HEK293 (cell line): ENCODE results near the gene NOX3.

Experiments
- BCL11A ChIP-seq: fragments of 450-650 bp; formaldehyde crosslinking; IDR thresholded peaks from 2 replicates; pipeline ENCODE4 v1.5.1; 2016; ENCODE audit warnings: low read depth, missing biosample characterization, missing genetic modification characterization
- CTCF ChIP-seq: fragments of 450-650 bp; formaldehyde crosslinking; IDR thresholded peaks from 2 replicates; pipeline ENCODE4 v1.5.1; 2016; ENCODE audit warnings: missing biosample characterization, missing genetic modification characterization
- MEIS1 ChIP-seq: sonication (generic); formaldehyde crosslinking; IDR thresholded peaks from 2 replicates; pipeline ENCODE4 v1.8.1; 2022; ENCODE audit warnings: missing genetic modification reagents, mild to moderate bottlenecking, borderline replicate concordance
- PRDM10 ChIP-seq: fragments of 450-650 bp; formaldehyde crosslinking; IDR thresholded peaks from 2 replicates; pipeline ENCODE4 v1.5.1; 2016; ENCODE audit warnings: missing biosample characterization, missing genetic modification characterization
- ZBTB8A ChIP-seq: fragments of 450-650 bp; formaldehyde crosslinking; IDR thresholded peaks from 2 replicates; pipeline ENCODE4 v1.5.1; 2016; ENCODE audit warnings: missing biosample characterization, missing genetic modification characterization
- ZNF24 ChIP-seq: fragments of 450-650 bp; formaldehyde crosslinking; IDR thresholded peaks from 2 replicates; pipeline ENCODE4 v1.5.1; 2016; ENCODE audit warnings: missing biosample characterization, missing genetic modification characterization
- ZNF274 ChIP-seq, 2 experiments: fragments of 200-500 bp in 1 of 2; fragments of 450-650 bp in 1 of 2; sonication (Bioruptor generic) in 1 of 2; formaldehyde crosslinking in 1 of 2; IDR thresholded peaks; 2 replicates each; pipeline versions ENCODE4 v1.5.1 to v1.6.1; 2014 to 2016; ENCODE audit warnings: borderline replicate concordance in 1 of 2, inconsistent platforms in 1 of 2, low read length in 1 of 2, missing biosample characterization in 1 of 2, missing genetic modification characterization in 1 of 2
- ZNF292 ChIP-seq: fragments of 450-650 bp; formaldehyde crosslinking; IDR thresholded peaks from 2 replicates; pipeline ENCODE4 v1.5.1; 2016; ENCODE audit warnings: low read depth, missing biosample characterization, missing genetic modification characterization, borderline replicate concordance
- ZNF362 ChIP-seq: fragments of 450-650 bp; formaldehyde crosslinking; IDR thresholded peaks from 2 replicates; pipeline ENCODE4 v1.5.1; 2016; ENCODE audit warnings: missing biosample characterization, missing genetic modification characterization
- ZNF398 ChIP-seq: fragments of 450-650 bp; formaldehyde crosslinking; IDR thresholded peaks from 2 replicates; pipeline ENCODE4 v1.5.1; 2017; ENCODE audit warnings: missing biosample characterization, missing genetic modification characterization
- ZNF549 ChIP-seq: fragments of 450-650 bp; IDR thresholded peaks from 2 replicates; pipeline ENCODE4 v1.5.1; 2018; ENCODE audit warnings: missing biosample characterization, missing genetic modification characterization, mild to moderate bottlenecking, inconsistent platforms, moderate library complexity
- TF ChIP-seq, protein P1 (sequence below): sonication (generic); formaldehyde crosslinking; IDR thresholded peaks from 2 replicates; pipeline ENCODE4 v1.8.1; 2022; ENCODE audit warnings: mild to moderate bottlenecking, moderate library complexity, missing genetic modification reagents

- TF ChIP-seq CTCF (tag by site-specific recombination), result no peak
- no peak for TF ChIP-seq MEIS1
- no peak for TF ChIP-seq ZNF362 (tag by site-specific recombination)
- TF ChIP-seq BCL11A, result no peak
- no peak for TF ChIP-seq ZBTB8A (tag by site-specific recombination)
- no peak for TF ChIP-seq ZNF24 (tag by site-specific recombination)
- no peak for TF ChIP-seq ZNF274 (IDR thresholded peaks at IDR 0.05; ENCODE audit: low read length)
- no peak for TF ChIP-seq ZNF274 (tag by site-specific recombination; IDR thresholded peaks at IDR 0.05; ENCODE audit: borderline replicate concordance)
- TF ChIP-seq ZNF292 (tag by site-specific recombination), result no peak
- TF ChIP-seq ZNF398 (tag by site-specific recombination), result no peak
- TF ChIP-seq, protein P1, sequence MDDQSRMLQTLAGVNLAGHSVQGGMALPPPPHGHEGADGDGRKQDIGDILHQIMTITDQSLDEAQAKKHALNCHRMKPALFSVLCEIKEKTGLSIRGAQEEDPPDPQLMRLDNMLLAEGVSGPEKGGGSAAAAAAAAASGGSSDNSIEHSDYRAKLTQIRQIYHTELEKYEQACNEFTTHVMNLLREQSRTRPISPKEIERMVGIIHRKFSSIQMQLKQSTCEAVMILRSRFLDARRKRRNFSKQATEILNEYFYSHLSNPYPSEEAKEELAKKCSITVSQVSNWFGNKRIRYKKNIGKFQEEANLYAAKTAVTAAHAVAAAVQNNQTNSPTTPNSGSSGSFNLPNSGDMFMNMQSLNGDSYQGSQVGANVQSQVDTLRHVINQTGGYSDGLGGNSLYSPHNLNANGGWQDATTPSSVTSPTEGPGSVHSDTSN (CRISPR knock-in tag), result no peak
- no peak for TF ChIP-seq ZNF549 (tag by site-specific recombination)
- no peak for TF ChIP-seq PRDM10 (tag by site-specific recombination)
Observed at GRCh38 chr6:155400654-155400965, 55.0 kb downstream of the NOX3 start.
